Measurements from ENCODE around the gene TMIE. TPM values are rescaled to one million over a fixed set of nuclear protein-coding genes. Genes with fewer than 3 reads are reported as not detected.

The TMIE gene
- total and polyA plus RNA-seq, 12 donors, result 0.30 to 21.4 (median 2.0) TPM

- H3K9me3 ChIP-seq (replicated peaks in 1 of 3), result no peaks in the 10 kb centered on the region
- H3K4me3 ChIP-seq, result no peak overlapping the region
- WGBS, 4 donors, result 75 to 84% (median 81%) methylated on average over 11 to 19 of the region's 19 CpGs
- intact Hi-C loops (cut with DNase I), result loop anchor here (2.0 to 10.0 kb wide), 5 partner anchors 159 to 299 kb away; partner anchors contain the start of gene MYL3 (in 2 of the 2)
- no peak overlapping the region for H3K27ac ChIP-seq
- TF ChIP-seq CTCF (IDR thresholded peaks at IDR 0.05), result no peak
- no peak for TF ChIP-seq POLR2A (IDR thresholded peaks at IDR 0.05)
- no peaks in the 10 kb centered on the region for H3K27me3 ChIP-seq
- DNase-seq, result peak in 3 of 7 donors; percentile 5 to 15 (median 11)
- H3K36me3 ChIP-seq (replicated peaks in 1 of 2), result no peaks in the 10 kb centered on the region
- peaks cover 0 to 6% of the 10 kb centered on the region in 2 donors for H3K4me1 ChIP-seq (replicated peaks in 1 of 2)
Measured at GRCh38 chr3:46705751-46706552, 4.8 kb downstream of the TMIE start.

GRCh38 chr3:46706771-46707582, 5.8 kb downstream of the TMIE start:
- no peak overlapping the region for H3K27ac ChIP-seq
- no peaks in the 10 kb centered on the region for H3K9me3 ChIP-seq (replicated peaks in 1 of 3)
- no peaks in the 10 kb centered on the region for H3K27me3 ChIP-seq
- DNase-seq, result peak in 2 of 7 donors; percentile 12 to 16
- 75 to 81% (median 79%) methylated on average over 10 to 13 of the region's 13 CpGs for WGBS, 4 donors
- no peak overlapping the region for H3K4me3 ChIP-seq
- H3K4me1 ChIP-seq (replicated peaks in 1 of 2), result no peaks in the 10 kb centered on the region
- H3K36me3 ChIP-seq (replicated peaks in 1 of 2), result no peaks in the 10 kb centered on the region
- no peak for TF ChIP-seq CTCF (IDR thresholded peaks at IDR 0.05)
- TF ChIP-seq POLR2A (IDR thresholded peaks at IDR 0.05), result no peak
- intact Hi-C loops (cut with DNase I), result loop anchor here (5.0 to 10.0 kb wide), 4 partner anchors 158 to 298 kb away; partner anchors contain the start of gene MYL3 (in 2 of the 2)

GRCh38 chr3:46707601-46708011, 6.4 kb downstream of the TMIE start:
- no peaks in the 10 kb centered on the region for H3K4me1 ChIP-seq (replicated peaks in 1 of 2)
- H3K36me3 ChIP-seq (replicated peaks in 1 of 2), result no peaks in the 10 kb centered on the region
- H3K27me3 ChIP-seq, result no peaks in the 10 kb centered on the region
- no peaks in the 10 kb centered on the region for H3K9me3 ChIP-seq (replicated peaks in 1 of 3)
- peak in 3 of 7 donors; percentile 4 to 12 (median 10) for DNase-seq
- intact Hi-C loops (cut with DNase I), result loop anchor here (5.0 to 10.0 kb wide), 4 partner anchors 157 to 297 kb away; partner anchors contain the start of gene MYL3 (in 2 of the 2)
- no peak overlapping the region for H3K27ac ChIP-seq
- 87 to 96% (median 92%) methylated on average over 6 to 7 of the region's 7 CpGs for WGBS, 4 donors
- TF ChIP-seq CTCF (IDR thresholded peaks at IDR 0.05) (no peak), POLR2A (IDR thresholded peaks at IDR 0.05) (no peak)
- no peak overlapping the region for H3K4me3 ChIP-seq

All from adrenal gland (tissue), 12 donors.